ENCODE data around the gene RBM18.

DNA sequence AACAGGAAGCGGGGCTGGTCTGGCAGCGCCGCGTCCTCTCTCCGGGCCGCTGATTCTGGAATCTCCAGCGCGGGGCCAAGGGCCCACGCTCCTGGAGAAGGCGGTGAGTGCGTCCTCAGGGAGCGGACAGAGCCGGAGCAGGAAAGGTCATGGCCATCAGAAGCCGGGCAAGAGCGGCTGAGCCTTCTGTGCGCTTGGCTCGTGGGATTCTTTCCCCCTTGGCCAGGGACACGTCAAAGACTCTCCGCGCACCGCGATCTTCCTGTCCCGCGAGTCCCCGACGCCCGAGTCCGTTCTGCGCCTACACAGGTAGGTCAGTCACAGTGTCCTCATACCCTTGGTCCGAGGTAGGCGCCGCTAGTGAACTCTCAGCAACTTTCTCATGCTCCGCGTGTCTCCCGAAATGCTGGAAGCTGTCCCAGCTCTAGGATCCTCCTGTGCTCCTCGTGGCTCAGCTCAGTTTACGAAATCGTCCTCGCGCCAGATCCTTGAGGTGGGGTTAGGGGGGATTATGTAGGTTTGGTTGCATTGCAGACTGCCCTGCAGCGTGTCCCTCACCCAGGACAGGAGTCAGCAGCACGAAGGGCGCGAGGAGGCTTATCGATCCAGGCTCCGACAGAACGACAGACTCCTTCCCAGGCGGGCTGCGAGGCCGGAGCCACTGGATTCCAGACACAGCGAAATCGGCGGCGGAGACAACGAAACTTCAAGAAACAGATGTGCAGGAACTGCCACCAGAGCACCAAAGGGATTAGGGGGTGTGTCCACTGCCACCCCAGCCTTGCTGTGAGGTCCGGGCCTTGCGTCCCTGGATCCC lies 44.6 kb downstream of the RBM18 start:
- TF ChIP-seq POLR2A (IDR thresholded peaks at IDR 0.05): no peak
- TF ChIP-seq, protein P1, sequence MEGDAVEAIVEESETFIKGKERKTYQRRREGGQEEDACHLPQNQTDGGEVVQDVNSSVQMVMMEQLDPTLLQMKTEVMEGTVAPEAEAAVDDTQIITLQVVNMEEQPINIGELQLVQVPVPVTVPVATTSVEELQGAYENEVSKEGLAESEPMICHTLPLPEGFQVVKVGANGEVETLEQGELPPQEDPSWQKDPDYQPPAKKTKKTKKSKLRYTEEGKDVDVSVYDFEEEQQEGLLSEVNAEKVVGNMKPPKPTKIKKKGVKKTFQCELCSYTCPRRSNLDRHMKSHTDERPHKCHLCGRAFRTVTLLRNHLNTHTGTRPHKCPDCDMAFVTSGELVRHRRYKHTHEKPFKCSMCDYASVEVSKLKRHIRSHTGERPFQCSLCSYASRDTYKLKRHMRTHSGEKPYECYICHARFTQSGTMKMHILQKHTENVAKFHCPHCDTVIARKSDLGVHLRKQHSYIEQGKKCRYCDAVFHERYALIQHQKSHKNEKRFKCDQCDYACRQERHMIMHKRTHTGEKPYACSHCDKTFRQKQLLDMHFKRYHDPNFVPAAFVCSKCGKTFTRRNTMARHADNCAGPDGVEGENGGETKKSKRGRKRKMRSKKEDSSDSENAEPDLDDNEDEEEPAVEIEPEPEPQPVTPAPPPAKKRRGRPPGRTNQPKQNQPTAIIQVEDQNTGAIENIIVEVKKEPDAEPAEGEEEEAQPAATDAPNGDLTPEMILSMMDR (IDR thresholded peaks at IDR 0.05): no peak

Data from lower leg skin (tissue), 3 donors.